ENCODE data around the gene ZNF267. TPM values are rescaled to one million over a fixed set of nuclear protein-coding genes. Genes with fewer than 3 reads are reported as not detected.

Gene ZNF267
- total and polyA plus RNA-seq, 2 donors (not counting 3 experiments of a cell fraction or from before 2014, with no cell fraction given) = 5.2 to 19.1 TPM

- POLR2A ChIA-PET = no interaction called here
- Histone ChIP-seq H2AFZ (ENCODE audit: low read depth, low read length) (no peak overlapping the region), H3K27me3 (ENCODE audit: control insufficient read depth in 2 of 2, insufficient read depth in 2 of 2, low read length in 2 of 2) (no peaks in the 10 kb centered on the region), H3K9ac (replicated peaks; ENCODE audit: extremely low read depth, insufficient read depth, low read length) (no peak overlapping the region), H3K27ac (ENCODE audit: insufficient read depth, low read depth, low read length) (no peak overlapping the region), H3K4me1 (ENCODE audit: control insufficient read depth, extremely low read depth, insufficient read depth, low read length) (peaks cover 48% of the 10 kb centered on the region), H3K4me2 (ENCODE audit: insufficient read depth, low read length) (no peak overlapping the region), H3K4me3 (replicated peaks in 1 of 3; ENCODE audit: insufficient read depth in 1 of 3, low read depth in 1 of 3, low read length in 3 of 3) (no peak overlapping the region), H3K9me3 (replicated peaks; ENCODE audit: control insufficient read depth, insufficient read depth, low read length) (no peaks in the 10 kb centered on the region), H3K79me2 (ENCODE audit: control insufficient read depth, insufficient read depth, low read length) (peaks cover 36% of the 10 kb centered on the region), H3K36me3 (ENCODE audit: control insufficient read depth in 2 of 2, extremely low read depth in 1 of 2, insufficient read depth in 2 of 2, low read length in 2 of 2) (no peaks in the 10 kb centered on the region), H3K9me1 (replicated peaks; ENCODE audit: control insufficient read depth, extremely low read depth, insufficient read depth, low read length) (no peaks in the 10 kb centered on the region), H4K20me1 (replicated peaks; ENCODE audit: control insufficient read depth, extremely low read depth, insufficient read depth, low read length) (peaks cover 3% of the 10 kb centered on the region)
- CTCF ChIA-PET = interaction anchor here (1.6 kb wide), 1 partner anchor 13 kb away, joined by 5 read pairs; no protein-coding TSS in a partner anchor
- TF ChIP-seq JUN (IDR thresholded peaks at IDR 0.05; ENCODE audit: borderline replicate concordance, insufficient read depth, insufficient read length, low read depth) (no peak), GATA2 (IDR thresholded peaks at IDR 0.05; ENCODE audit: insufficient read depth, insufficient read length, low read depth, low read length) (no peak)
- intact Hi-C loops (cut with micrococcal nuclease) = no loop called here
- dilution Hi-C loops (cut with MboI; ENCODE audit: extremely low pct_ligation_motif_present, low sequenced_read_pairs) = no loop called here
- BruUV-seq (replicated peaks) = no TSS peak
- DNase-seq (ENCODE audit: low read depth, low spot score) (no peak), FAIRE-seq (no peak)
Measured at GRCh38 chr16:31872201-31872600, 1.4 kb upstream of the ZNF267 start.

- Histone ChIP-seq H3K4me3 (replicated peaks in 1 of 3; ENCODE audit: insufficient read depth in 1 of 3, low read depth in 1 of 3, low read length in 3 of 3) (peak overlapping the region; percentile 83 to 99 (median 95)), H3K4me2 (ENCODE audit: insufficient read depth, low read length) (peak overlapping the region; percentile 97), H3K9me3 (replicated peaks; ENCODE audit: control insufficient read depth, insufficient read depth, low read length) (no peaks in the 10 kb centered on the region), H3K27ac (ENCODE audit: insufficient read depth, low read depth, low read length) (peak overlapping the region; percentile 89), H4K20me1 (replicated peaks; ENCODE audit: control insufficient read depth, extremely low read depth, insufficient read depth, low read length) (peaks cover 3% of the 10 kb centered on the region), H3K36me3 (ENCODE audit: control insufficient read depth in 2 of 2, extremely low read depth in 1 of 2, insufficient read depth in 2 of 2, low read length in 2 of 2) (peaks cover 0 to 2% of the 10 kb centered on the region in 2 experiments), H3K9ac (replicated peaks; ENCODE audit: extremely low read depth, insufficient read depth, low read length) (peak overlapping the region; percentile 96), H3K79me2 (ENCODE audit: control insufficient read depth, insufficient read depth, low read length) (peaks cover 59% of the 10 kb centered on the region), H3K9me1 (replicated peaks; ENCODE audit: control insufficient read depth, extremely low read depth, insufficient read depth, low read length) (no peaks in the 10 kb centered on the region), H3K27me3 (ENCODE audit: control insufficient read depth in 2 of 2, insufficient read depth in 2 of 2, low read length in 2 of 2) (no peaks in the 10 kb centered on the region), H2AFZ (ENCODE audit: low read depth, low read length) (no peak overlapping the region), H3K4me1 (ENCODE audit: control insufficient read depth, extremely low read depth, insufficient read depth, low read length) (peaks cover 47% of the 10 kb centered on the region)
- dilution Hi-C loops (cut with MboI; ENCODE audit: extremely low pct_ligation_motif_present, low sequenced_read_pairs) = no loop called here
- ChIA-PET POLR2A (no interaction called here), CTCF (interaction anchor here (1.4 kb wide), 1 partner anchor 414 kb away, joined by 3 read pairs; no protein-coding TSS in a partner anchor)
- DNase-seq (ENCODE audit: low read depth, low spot score) = peak; percentile 62
- intact Hi-C loops (cut with micrococcal nuclease) = no loop called here
- FAIRE-seq = peak; percentile 74
- no peak for TF ChIP-seq POLR2AphosphoS5 (IDR thresholded peaks at IDR 0.05; ENCODE audit: insufficient read depth, low read depth, low read length)
- TF ChIP-seq, protein P1, sequence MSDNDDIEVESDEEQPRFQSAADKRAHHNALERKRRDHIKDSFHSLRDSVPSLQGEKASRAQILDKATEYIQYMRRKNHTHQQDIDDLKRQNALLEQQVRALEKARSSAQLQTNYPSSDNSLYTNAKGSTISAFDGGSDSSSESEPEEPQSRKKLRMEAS (IDR thresholded peaks at IDR 0.05; ENCODE audit: insufficient read depth, insufficient read length) = no peak
- no peak for TF ChIP-seq FOS (IDR thresholded peaks at IDR 0.05; ENCODE audit: borderline replicate concordance, insufficient read depth, low read length)
- no peak for TF ChIP-seq EZH2 (IDR thresholded peaks at IDR 0.05; ENCODE audit: borderline replicate concordance, low read depth, low read length, severe bottlenecking)
- TF ChIP-seq GATA2 (IDR thresholded peaks at IDR 0.05; ENCODE audit: insufficient read depth, insufficient read length, low read depth, low read length) = no peak
- TF ChIP-seq POLR2A (IDR thresholded peaks at IDR 0.05; ENCODE audit: low read depth, low read length) = no peak
- TF ChIP-seq, protein P2, sequence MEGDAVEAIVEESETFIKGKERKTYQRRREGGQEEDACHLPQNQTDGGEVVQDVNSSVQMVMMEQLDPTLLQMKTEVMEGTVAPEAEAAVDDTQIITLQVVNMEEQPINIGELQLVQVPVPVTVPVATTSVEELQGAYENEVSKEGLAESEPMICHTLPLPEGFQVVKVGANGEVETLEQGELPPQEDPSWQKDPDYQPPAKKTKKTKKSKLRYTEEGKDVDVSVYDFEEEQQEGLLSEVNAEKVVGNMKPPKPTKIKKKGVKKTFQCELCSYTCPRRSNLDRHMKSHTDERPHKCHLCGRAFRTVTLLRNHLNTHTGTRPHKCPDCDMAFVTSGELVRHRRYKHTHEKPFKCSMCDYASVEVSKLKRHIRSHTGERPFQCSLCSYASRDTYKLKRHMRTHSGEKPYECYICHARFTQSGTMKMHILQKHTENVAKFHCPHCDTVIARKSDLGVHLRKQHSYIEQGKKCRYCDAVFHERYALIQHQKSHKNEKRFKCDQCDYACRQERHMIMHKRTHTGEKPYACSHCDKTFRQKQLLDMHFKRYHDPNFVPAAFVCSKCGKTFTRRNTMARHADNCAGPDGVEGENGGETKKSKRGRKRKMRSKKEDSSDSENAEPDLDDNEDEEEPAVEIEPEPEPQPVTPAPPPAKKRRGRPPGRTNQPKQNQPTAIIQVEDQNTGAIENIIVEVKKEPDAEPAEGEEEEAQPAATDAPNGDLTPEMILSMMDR (IDR thresholded peaks at IDR 0.05; ENCODE audit: extremely low read depth in 1 of 2, insufficient read depth in 1 of 2, low read depth in 1 of 2, low read length in 2 of 2) = no peak
- TF ChIP-seq JUN (IDR thresholded peaks at IDR 0.05; ENCODE audit: borderline replicate concordance, insufficient read depth, insufficient read length, low read depth) = no peak
- TF ChIP-seq MYC (IDR thresholded peaks at IDR 0.05; ENCODE audit: low read depth, low read length) = no peak
- BruUV-seq (replicated peaks) = TSS peak; percentile 41
Measured at GRCh38 chr16:31874366-31875111, 932 bp downstream of the ZNF267 start.
